OCI-M1 (cell line): ENCODE measurements around the gene SDHD.
A peak's percentile ranks its signal among the peaks of the same experiment; 100 is the strongest.

Source experiments
- DNase-seq: peaks from one replicate; lab custom pipeline; 2025; lab: John Stamatoyannopoulos, UW

The SDHD gene

GRCh38 chr11:112103446-112103845, 16.8 kb downstream of the SDHD start:
- DNase-seq: no peak

GRCh38 chr11:112106070-112106469, 19.4 kb downstream of the SDHD start:
- DNase-seq: no peak

DNA sequence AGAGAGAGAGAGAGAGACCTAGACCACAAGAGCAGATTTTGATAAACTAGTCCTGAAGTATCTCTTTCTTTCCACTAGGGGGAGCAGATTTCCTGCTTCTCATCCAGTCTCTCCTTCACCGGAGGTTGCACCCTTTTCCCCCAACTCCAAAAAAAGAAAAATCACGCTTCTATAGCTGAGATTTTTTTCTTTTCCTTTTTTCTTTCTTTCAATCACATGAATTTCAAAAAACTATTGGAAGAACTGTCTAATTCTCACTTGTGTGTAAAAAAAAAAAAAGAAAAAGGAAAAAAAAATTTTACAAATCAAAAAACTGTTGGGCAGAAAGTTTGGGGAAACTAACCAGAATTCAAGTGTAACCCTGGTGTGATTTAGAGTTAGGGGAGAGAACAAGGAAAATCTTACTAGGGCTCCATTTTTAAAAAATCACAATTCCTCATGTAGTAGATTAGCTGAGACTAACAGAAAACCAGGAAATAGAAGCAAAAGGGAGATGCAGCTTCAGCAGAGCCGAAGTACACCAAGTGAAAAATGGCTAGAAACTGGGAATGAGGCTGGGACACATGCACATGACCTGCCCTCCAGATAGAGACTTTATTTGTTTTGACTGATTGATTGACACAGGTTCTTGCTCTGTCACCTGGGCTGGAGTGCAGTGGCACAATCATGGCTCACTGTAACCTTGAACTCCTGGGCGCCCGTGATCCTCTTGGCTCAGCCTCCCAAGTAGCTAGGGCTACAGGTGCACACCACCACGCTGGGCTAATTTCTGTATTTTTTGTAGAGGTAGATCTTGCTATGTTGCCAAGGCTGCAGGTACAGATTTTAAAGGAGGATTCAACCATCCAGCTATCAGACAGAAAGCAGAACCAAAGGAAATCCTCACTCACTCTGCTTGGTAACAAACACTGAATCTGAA, 27.1 kb downstream of the SDHD start:
- DNase-seq: peak; percentile 80

DNA sequence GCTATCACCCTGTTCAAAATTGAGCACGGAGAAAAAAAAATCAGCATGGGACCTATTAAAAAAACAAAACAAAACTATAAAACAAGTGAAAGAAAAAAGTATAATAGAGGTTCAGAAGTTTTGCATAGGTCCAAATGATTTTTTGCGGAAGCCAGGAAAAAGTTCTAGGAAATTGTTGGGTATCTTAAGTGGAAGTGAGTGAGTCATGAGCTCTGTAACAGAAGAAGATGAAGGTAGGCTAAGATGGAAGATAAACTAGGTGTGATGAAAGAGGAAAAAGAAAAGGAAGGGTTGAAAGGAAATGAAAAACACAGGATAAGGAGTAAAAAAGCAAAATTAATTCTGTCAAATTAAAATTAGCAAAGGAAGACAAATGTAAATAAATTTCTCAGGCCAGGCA, 27.8 kb downstream of the SDHD start:
- no peak for DNase-seq

GRCh38 chr11:112115386-112115785, 28.7 kb downstream of the SDHD start:
- no peak for DNase-seq

DNA sequence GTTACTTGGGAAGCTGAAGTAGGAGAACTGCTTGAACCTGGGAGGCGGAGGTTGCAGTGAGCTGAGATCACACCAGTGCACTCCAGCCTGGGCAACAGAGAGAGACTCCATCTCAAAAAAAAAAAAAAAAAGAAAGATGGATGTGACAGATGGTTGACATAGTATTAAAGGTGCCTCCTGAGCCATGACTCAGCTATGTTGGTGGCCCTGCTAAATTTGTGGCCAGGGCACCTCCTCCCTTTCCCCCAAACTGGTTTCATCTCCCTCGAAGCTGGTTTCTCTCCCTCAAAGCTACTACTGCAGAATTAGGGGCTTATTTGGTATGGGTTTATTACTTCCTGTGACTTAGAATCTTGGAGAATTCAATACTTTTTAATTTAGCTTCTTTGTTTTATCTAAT, 31.5 kb downstream of the SDHD start:
- no peak for DNase-seq

- DNase-seq: no peak
Measured at GRCh38 chr11:112121981-112122615, 35.4 kb downstream of the SDHD start.

DNA sequence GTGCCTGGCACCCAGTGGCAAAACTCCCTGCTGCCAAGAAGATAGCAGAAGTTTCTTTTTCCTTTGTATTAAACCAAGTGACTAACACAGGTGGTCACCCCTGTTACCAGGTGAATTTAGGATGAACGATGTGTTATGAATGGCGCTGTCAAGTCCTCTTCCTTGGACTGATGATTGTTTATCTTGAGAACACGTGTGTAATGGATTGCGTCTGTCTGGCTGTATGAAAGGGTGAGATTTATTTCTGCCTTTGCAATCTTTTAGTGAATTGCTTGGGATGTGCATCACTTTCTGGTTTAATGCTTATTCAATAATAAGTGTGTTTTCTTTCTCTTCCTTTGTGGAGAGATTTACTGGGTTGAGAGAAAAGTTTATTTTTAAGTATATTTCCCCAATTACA, 36.5 kb downstream of the SDHD start:
- DNase-seq: no peak

DNA sequence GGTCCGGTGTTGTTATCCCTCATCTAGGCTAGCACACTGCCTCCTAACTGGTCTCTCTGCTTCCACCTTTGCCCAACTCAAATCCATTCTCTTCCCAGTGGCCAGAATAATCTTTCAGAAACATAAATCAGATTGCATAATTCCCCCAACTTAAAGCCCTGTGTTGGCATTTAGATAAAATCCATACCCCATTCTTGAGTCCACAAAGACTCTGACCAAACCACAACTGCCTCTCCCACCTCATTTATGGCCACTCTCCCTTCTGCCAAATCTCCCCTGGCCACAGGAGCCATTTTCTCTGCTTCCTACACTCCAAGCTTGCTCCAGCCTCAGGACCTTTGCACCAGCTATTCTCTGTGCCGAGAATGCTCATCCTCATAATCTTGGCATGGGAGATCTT, 40.4 kb downstream of the SDHD start:
- DNase-seq: peak; percentile 57

- DNase-seq: no peak
Measured at GRCh38 chr11:112128483-112129121, 41.9 kb downstream of the SDHD start.

- no peak for DNase-seq
Measured at GRCh38 chr11:112129656-112130055, 43.0 kb downstream of the SDHD start.

- no peak for DNase-seq
Measured at GRCh38 chr11:112132737-112133136, 46.1 kb downstream of the SDHD start.

GRCh38 chr11:112134473-112134872, 47.8 kb downstream of the SDHD start:
- DNase-seq: no peak

- no peak for DNase-seq
Measured at GRCh38 chr11:112143597-112143996, 56.9 kb downstream of the SDHD start.
